GM21529 (cell line): Measurements from ENCODE around the gene FCRL5.
"Not testable (repeated sequence)": the region's sequence is repeated elsewhere in the genome, so short reads cannot be mapped to it uniquely, and the experiment has no call there.

Experiments
- ATAC-seq: cut with Tn5 transposase; IDR thresholded peaks from one replicate; pipeline ENCODE4 v1.9.1; 2021; ENCODE audit not compliant: unreplicated experiment

FCRL5 gene

DNA sequence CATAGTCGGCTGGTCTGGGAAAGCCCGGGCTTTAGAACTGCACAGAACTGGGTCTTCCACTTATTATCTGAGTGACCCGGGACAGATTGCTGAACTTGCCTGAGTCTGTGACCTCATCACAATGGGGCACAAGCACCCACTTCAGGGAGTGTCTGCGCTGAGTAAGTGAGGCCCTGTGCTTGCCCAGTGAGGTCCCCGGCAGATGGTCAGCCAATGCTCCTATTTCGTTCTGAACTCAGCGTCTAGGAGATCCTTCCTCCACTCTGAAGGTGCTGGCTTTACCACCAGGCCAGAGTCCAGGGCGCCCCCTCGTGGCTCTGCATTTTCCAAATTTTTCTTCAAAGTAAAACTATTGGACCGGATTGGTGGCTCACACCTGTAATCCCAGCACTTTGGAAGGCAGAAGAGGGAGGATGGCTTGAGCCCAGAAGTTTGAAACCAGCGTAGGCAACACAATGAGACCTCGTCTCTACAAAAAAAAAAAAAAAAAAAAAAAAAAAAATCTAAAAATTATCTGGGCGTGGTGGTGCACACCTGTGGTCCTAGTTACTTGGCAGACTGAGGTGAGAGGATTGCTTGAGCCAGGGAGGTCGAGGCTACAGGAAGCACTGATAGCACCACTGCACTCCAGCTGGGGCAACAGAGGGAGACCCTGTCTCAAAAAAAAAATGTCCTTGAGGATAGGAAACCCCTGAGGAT is 61.7 kb downstream of the FCRL5 start:
- ATAC-seq, result no peak

DNA sequence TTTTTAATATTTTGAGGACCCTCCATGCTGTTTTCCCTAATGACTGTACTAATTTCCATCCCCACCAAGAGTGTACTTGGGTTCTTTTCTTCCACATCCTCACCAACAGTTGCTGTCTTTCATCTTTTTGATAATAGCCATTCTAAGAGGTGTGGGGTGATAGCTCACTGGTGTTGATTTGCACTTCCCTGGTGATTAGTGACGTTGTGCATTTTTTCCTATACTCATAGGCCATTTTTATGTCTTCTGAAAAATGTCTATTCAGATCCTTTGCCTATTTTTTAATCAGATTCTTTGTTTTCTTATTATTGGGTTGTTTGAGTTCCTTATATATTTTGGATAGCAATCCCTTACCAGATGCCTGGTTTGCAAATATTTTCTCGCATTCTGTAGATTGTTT is 64.2 kb downstream of the FCRL5 start:
- no peak for ATAC-seq

DNA sequence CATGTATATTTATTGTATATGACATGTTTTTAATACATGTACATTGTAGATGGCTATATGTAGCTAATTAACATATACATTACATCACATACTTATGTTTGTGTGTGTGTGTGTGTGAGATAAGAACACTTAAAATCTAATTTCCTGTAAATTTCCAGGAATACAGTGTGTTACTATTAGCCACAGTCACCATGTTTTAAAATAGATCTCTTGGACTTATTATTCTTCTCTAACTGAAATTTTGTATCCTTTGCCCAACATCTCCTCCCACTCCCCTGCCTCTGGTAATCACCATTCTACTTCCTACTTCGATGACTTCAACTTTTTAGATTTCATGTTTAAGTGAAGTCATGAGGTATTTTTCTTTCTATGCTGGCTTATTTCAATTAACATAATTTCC is 64.8 kb downstream of the FCRL5 start:
- no peak for ATAC-seq

DNA sequence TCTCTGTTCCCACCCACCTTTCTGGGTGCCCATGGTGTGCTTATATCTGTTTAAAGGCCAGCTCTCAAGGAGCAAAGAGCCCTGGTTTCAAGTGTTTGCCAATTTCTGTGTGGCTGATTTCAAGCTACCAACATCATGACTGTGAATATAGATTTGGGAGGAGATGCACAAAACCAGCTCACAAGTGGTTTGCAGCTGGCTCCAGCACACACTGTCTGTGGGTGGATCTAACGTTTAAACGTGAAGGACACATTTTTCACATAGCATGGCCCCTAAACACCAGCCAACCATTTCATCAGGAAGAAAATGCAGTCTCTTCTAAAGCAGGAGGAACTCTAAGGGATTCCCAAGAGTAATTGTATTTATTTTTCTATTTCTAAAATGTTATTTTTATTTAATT is 65.2 kb downstream of the FCRL5 start:
- no peak for ATAC-seq

DNA sequence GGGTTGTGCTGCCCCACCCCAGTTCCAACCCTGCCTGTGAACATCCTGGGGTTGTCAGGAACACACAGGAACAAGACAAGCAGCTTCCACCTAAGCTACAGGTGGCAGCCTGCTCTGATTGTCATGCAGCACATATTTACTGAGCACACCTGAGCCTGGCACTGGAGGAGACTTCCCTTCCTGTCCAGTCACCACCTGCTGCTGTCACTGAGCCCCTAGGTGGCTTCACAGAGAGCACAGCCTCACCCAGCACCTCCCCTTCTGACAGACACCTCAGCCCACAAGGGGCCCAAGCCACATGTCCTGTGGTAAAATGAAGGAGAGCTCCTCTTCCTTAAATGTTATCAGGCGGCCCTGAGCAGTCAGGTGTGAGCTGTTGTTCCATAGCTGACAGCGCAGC is 65.9 kb downstream of the FCRL5 start:
- ATAC-seq, result not testable (repeated sequence)

DNA sequence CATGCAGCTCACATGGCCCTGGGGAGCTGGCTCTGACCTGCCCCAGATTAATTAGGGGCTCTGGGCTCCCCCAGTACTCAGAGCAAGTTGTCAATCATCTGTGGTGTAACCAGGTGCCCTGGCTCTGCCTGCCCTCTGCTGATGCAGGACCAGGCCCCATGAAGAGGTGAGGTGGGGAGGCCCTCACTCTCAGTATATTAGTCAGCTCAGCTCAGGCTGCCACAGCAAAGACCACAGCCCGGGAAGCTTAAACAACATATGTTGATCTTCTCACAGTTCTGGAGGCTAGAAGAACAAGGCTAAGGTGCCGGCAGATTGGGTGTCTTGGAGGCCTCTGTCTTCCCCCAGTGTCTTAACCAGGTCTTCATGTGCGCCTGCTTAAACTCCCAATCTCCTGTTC is 66.5 kb downstream of the FCRL5 start:
- no peak for ATAC-seq

DNA sequence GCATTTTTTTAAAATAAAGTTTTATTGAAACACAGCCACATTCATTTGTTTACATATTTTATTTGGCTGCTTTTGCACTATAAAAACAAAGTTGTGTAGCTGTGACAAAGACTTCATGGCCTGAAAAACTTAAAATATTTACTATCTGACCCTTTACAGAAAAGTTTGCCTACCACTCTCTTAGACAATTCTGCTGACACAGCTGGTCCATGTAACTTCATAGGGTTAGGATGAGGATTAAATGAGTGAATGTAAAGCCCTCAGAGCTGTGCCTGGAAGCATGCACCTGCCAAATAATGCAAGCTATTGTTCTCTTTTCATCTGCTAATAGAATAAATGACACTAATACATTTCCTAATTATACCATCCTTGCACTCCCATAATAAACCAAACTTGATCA is 67.7 kb downstream of the FCRL5 start:
- no peak for ATAC-seq

DNA sequence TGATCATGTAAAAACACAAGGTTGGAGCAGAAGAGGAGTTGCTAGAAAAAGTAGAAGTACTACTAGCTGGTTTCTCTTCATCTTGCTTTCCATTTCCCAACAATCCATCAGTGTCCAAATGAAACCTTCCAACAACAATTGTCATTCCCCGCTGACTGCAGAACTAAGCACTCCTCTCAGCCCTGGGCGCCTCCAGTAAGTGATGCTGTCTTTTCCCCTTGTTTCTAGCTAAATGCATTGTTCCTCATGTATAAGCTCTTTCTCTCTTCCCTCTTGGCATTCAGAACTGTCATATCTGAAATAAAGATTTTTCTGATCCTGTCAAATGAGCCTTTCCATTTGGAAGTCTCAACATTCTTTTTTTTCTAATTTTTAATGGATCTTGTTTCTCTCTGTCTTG is 68.7 kb downstream of the FCRL5 start:
- ATAC-seq, result no peak

DNA sequence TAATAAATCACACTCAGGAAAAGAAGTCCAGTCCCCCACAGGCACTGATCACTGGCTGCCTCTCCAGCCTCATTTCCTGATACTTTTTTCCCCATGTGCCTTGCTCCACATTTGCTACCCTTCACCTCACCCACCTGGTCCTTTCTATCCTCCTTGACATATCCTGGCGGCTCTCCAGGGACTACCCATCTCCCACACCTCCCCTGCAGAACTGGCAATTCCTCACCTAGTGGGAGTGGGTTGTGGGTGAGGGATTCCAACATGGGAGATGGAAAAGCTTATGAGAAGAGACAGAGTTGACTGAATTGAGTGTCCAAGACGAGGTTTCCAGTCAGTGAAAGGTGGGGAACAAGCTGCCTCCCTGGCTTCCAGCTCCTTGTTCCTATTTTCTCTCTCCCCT is 69.6 kb downstream of the FCRL5 start:
- ATAC-seq, result no peak

DNA sequence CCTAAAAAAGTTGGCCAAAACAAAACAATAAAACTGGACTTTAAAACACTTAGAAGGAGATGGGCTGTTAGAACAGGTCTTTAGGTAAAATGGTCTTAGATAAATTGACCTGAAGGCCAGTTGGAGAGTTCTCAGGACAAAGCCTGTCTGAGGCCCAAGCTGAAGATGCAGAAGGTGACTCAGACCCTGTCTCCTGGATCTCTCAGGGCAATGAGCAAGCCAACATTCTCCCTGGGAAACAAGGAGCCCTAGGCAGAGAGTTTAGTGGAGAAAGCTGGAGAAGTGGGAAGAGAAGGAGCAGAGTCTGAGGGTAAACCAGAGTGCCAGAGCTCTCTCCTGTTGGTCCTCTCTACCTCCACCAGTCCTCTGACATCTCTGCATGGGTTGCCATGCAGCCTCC is 70.1 kb downstream of the FCRL5 start:
- no peak for ATAC-seq

DNA sequence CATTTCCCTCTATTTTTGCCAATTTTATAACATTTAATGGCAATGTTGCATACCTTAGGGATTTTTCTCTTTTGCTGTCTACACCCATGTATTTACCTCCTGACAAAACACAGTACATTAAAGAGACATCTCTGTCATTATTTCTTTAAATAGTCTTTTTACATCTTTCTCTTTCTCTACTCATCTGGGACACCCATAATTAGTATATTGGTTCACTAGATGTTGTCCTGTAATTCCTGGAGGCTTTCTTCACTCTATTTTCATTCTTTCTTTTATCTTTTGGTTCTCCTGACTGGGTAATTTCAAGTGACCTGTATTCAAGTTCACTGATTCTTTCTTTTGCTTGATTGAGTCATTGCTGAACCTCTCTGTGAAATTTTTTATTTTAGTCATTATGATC is 74.3 kb downstream of the FCRL5 start:
- ATAC-seq, result no peak

DNA sequence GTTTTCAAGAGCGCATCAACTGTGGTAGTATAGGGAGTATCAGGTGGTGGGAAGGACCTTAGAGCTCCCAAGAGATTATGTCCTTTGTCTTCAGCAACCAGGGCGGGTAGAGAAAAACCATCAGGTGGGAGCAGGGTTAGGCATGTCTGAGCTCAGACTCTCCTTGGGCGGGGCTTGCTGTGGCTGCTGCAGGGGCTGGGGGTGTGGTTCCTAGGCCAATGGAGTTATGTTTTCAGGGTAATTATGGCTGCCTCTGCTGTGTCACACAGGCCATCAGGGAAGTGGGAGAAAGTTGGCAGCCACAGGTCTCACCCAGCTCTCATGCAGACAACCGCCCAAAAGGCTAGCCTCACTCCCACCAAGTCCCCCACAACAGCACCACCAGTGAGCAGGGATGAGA is 74.9 kb downstream of the FCRL5 start:
- no peak for ATAC-seq

DNA sequence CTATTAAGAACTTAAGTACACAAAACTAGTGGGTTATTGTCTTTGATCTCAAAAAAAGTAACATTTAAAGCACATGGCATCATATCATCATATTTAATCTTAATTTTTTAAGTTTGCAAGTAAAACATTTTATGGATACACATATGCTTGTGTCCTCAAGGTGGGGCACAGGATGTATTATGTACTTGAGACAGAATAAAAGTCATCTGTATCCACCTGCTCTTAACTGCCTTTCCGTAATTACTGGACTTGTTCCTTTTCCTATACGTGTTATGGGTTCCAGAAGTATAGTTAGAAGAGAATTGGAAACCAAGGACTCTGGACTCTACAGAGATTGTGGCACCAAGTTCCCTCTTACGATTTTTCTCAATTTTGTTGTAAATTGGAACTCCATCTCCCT is 79.4 kb downstream of the FCRL5 start:
- no peak for ATAC-seq

DNA sequence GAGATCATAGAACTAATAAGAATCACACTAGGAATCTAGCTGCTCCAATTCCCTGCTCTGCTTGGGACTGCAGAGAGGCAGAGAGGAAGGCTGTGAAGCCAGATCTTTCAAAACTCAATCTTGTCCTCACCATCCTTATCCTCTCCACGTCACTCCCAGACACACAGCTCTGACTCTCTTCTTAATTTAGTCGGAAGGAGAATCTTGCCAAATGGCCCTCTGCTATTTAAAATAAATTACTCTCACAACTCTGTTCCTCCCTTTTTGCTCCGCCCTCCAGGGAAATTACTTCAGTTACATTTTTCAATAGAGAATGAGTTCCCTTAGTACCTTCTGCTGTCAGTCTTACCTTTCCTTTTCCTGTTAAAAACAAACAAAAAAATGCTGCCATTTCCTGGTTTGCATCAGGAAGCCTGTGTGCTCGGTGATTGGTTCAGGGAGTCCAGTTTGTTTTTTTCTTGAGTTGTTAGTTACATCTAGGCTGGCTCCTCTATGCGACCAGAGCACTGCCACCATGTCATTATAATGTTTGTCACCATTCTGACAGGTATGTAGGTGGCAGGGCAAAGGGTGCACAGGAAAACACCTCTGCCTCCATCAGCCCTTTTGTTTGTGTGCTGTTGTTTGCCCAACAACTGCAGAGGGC is 80.1 kb downstream of the FCRL5 start:
- no peak for ATAC-seq

DNA sequence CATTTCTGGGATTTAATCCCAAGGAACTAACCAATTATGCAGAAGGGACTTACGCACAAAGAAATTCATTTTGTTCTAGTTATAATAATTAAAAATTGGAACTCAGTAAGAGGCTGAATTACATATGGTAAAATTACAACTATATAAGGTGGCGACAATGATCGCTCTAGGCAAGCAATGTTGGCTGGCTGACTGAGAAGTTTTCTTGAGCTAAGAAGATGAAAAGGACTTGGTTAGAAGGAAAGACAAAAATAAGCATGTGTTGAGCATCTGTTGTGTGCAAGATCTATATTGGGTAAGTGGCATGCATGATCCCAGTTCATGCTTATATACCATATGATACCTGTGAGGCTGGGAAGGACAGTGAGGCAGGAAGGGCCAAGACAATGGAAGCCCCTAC is 80.8 kb downstream of the FCRL5 start:
- no peak for ATAC-seq

DNA sequence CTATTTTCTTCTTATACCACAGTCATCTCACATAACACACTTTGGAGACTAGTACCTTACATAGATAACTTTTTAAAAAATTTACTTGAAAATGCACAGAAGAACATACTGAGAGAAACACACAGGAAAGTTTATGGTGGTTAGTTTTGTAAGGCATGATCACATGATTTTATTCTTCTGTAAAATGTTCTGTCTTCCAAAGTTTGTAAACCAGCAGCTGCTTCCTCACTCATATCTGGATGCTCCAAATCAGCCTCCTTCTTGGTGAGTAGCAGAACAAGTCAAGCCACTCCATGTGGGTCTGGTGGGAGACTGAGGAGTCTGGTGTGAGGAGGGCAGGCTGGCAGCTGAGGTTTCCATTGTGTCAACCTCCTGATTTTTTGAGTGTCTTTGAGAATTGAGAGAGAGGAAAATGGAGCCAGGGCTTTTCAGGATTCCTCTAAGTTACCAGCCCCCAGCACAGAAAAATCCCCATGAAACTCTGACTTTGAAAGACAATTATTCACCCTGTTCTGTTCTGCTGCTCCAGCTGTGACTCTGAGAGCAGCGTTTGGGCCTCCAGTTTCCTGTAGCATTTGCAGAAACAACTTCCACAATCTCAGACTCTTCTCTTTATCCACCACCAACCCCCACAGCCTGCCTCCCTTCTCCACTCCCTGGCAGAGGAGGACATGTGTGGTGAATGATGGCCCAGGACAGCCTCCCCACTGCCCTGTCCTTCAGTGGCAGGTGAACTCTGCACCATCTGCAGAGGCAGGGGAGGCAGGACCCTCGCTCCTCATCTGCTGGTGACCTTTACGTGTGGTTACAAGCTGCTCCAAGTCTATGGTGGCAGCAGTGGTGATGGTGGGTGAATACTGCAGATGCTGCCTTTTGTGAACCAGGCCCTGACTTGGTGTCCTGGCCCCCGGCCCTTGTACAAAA is 82.3 kb downstream of the FCRL5 start:
- ATAC-seq, result no peak

DNA sequence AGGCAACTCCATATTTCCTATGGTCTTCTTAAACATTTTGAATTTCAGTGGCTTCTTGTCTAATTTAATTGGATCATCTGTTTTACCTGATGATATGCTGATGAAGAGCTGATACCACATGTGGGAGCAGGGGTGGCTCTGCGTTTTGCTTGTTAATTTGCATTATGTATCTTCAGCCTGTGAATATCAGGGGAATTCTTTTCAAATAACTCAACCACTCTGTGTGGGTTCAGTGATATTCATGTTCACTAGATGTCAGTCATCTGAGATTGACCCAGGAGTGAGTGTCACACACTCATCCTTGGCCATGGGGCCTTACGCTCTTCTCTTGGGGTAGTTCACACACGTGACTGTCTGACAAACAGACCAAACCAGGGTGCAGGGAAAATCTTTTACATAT is 83.0 kb downstream of the FCRL5 start:
- ATAC-seq, result no peak

DNA sequence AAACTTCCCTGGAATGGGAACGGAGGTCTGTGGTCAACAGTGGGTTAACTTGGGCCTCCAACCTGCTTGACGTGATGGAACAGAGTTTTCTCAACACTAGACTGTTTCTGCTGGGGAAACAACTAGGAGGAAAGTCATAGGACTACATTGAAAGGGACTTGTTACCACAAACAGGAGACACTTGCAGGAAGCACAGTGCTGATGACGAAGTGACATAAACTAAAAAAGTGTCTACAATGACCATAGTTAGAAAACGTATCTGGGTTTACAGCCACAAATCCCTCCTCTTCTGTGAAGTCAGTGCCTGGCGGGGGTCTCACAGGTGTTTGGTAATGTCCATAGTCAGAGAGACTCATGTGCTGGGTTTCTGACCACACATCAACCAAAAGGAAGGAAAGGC is 86.3 kb downstream of the FCRL5 start:
- no peak for ATAC-seq
